22Rv1 (cell line): Measurements from ENCODE around the gene RUNX2.

Source experiments
- H3K27ac ChIP-seq: fragments of 450-650 bp; 2 replicates; pipeline ENCODE4 v1.5.1; 2017
- ZFX ChIP-seq: fragments of 450-650 bp; IDR thresholded peaks from 2 replicates; pipeline ENCODE4 v1.6.1; 2017; ENCODE audit warnings: antibody characterized with exemption, borderline replicate concordance
- TF ChIP-seq, protein P1 (sequence below): fragments of 450-650 bp; IDR thresholded peaks from 2 replicates; pipeline ENCODE4 v1.5.1; 2017; ENCODE audit warnings: mild to moderate bottlenecking

The RUNX2 gene

DNA sequence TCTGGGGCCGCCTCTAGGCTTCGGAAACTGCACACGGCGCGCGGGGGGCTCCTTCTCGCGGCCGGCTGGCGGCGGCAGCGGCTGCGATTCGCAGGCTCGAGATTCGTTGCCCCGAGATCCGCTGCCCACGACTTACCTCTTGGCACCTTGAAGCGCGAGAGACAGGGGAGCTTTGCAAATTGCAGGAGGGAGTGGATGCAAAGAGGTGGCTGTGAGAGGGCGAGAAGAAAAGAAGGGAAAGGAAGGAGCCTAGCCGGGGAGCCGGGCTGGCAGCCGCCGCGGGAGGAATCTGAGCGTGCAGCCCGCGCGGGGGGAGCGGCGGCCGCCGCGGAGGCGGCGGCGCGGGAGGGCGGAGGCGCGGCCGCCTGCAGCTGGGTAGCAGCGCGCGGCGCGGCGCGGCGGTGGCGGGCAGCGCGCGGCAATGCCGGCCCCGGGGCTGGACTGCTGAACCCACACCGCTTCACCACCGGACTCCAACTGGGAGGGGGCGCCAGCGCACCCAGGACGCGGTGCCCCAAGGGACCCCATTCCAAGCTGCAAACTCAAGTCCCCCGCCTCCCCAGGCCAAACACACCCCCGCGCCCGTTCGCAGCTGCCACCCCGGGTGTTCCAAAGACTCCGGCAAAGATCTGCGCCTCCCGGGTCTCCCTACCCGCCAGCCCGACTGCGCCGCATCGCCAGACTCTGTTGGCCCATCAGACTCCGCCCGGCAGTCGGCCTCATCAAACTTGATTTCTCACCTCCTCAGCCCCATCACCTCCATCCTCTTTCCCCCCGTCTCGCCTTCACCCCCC lies 93.8 kb downstream of the RUNX2 start:
- TF ChIP-seq ZFX, result no peak
- TF ChIP-seq, protein P1, sequence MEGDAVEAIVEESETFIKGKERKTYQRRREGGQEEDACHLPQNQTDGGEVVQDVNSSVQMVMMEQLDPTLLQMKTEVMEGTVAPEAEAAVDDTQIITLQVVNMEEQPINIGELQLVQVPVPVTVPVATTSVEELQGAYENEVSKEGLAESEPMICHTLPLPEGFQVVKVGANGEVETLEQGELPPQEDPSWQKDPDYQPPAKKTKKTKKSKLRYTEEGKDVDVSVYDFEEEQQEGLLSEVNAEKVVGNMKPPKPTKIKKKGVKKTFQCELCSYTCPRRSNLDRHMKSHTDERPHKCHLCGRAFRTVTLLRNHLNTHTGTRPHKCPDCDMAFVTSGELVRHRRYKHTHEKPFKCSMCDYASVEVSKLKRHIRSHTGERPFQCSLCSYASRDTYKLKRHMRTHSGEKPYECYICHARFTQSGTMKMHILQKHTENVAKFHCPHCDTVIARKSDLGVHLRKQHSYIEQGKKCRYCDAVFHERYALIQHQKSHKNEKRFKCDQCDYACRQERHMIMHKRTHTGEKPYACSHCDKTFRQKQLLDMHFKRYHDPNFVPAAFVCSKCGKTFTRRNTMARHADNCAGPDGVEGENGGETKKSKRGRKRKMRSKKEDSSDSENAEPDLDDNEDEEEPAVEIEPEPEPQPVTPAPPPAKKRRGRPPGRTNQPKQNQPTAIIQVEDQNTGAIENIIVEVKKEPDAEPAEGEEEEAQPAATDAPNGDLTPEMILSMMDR, result peak; percentile 20
- H3K27ac ChIP-seq, result no peak overlapping the region

DNA sequence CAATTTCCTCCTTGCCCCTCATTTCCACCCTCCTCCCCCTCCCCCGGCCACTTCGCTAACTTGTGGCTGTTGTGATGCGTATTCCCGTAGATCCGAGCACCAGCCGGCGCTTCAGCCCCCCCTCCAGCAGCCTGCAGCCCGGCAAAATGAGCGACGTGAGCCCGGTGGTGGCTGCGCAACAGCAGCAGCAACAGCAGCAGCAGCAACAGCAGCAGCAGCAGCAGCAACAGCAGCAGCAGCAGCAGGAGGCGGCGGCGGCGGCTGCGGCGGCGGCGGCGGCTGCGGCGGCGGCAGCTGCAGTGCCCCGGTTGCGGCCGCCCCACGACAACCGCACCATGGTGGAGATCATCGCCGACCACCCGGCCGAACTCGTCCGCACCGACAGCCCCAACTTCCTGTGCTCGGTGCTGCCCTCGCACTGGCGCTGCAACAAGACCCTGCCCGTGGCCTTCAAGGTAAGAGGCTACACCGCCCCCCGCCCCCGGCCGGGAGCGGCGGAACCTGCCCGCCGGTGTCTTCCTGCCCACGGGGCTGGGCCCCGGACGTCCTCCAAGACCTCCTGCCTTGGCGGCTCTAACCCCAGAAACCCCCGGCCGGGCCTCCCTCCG lies 94.5 kb downstream of the RUNX2 start:
- no peak for TF ChIP-seq ZFX
- TF ChIP-seq, protein P1, result no peak
- no peak overlapping the region for H3K27ac ChIP-seq

DNA sequence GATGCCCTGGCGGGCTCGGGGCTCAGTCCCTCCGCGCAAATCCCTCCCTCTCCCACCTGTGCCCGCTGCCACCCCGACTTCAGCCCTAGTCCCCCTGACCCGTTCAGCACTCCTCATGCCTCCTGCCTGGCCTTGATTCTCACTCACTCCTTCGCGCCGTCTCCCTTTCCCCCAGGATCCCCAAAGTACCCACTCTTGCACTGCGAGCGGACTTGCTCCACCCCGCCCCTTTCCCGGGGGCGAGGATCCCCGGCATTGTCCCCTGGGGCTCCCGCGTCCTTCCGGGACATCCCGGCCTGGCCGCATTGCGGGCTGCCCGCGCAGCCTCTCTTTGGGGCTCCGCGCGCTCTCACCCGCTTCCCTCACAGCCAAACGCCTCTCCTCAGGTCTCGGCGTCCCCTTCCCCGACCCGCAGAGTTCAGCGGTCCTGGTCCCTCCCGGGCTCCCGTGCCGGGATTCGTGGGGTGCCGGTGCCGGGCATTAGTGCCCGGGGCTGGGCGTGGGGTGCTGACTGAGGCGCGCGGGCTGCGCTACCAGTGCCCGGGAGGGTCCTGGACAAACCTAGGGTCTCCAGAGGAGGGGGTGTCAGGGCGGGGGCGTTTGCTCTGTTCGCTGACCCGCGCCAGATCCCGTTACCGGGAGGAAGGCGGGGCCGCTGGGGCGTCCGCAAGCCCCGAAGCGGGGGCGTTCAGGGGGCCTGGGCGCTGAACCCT lies 95.1 kb downstream of the RUNX2 start:
- H3K27ac ChIP-seq, result no peak overlapping the region

DNA sequence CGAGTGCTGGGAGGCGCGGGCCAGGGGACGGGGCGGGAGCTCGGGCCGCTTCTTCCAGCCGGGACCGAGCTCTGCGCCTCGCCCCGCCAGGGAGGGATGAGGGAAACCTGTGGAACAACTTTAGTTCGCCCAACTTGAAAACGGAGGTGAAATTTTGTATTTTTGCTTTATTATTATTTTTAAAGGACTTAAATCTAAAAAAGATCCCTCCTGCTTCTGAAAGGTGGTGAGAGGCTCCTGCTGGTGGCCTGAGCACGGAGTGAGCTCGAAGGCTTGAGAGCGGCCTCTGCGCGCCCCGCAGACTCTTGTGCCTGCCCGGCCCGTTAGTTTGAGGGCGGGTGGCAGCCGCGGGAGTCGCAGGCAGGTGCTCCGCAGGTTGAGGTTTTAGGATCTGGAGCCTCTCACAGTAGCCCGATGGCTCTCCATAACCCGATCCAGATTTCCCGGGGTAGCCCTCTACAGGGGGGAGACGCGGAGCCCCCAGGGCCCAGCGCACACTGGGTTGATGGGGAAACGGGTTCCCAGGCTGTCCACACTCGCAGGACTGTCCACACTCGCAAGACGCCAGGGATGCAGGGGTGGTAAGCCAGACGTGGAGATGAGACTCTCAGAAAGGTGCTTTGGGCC lies 95.8 kb downstream of the RUNX2 start:
- TF ChIP-seq, protein P1, result no peak
- TF ChIP-seq ZFX, result no peak
- H3K27ac ChIP-seq, result no peak overlapping the region

More for the DNA sequence above, 95.1 kb downstream of the RUNX2 start:
- TF ChIP-seq ZFX, result no peak
- TF ChIP-seq, protein P1, result no peak

DNA sequence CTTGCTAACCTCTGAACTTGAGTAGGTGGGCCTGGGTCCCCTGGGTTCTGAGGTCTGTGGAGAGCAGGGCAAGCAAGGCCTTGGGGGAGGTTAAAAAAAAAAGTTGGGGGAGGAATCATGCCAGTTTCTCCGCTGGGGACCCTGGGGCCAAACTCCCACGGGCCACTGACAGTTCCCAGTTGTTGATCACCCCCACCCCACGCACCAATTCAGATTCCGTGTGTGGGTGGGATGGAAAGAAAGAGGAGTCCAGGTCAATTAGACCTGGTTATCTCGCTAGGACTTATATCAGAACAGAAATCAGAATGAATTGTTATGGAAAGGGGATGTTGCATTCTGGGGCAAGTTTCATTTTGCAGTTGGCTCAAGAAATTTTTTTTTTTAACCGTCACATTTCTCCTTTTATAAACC lies 96.3 kb downstream of the RUNX2 start:
- no peak overlapping the region for H3K27ac ChIP-seq
- TF ChIP-seq, protein P1, result no peak
- TF ChIP-seq ZFX, result no peak

DNA sequence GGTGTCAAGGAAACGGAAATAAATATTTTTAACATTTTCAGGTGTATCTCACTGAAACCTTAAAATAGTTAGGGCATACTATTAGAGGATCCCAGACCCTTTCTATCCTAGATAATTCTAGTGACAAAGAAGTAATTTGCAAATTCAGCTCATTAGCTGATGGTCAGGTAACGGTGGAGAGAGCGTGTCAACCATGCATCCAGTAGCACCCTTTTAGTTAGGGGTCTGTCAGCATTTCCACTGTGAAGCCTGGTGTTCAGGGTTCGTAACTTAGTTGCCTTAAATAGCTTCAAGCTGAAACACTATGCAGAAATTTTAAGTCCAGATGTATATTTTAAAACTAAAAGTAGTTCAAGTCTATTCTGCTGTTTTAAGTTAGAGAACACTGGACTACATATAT lies 98.1 kb downstream of the RUNX2 start:
- H3K27ac ChIP-seq, result no peak overlapping the region
- TF ChIP-seq, protein P1, result no peak
- TF ChIP-seq ZFX, result no peak
